HEK293 (cell line): ENCODE measurements around the gene CYP17A1.

Source experiments
- CTCF ChIA-PET: fragments of 350-600 bp; formaldehyde crosslinking; extraction: SDS; loops from one replicate; lab custom pipeline; 2021; ENCODE audit warnings: antibody characterized with exemption; lab: Yijun Ruan, JAX
- POLR2A ChIA-PET: fragments of 300-600 bp; formaldehyde crosslinking; extraction: SDS; loops from one replicate; lab custom pipeline; 2020; ENCODE audit warnings: antibody characterized with exemption, inconsistent platforms; lab: Yijun Ruan, JAX
- H3K27ac ChIP-seq: fragments of 200-500 bp; sonication (Bioruptor generic); 2 replicates; pipeline ENCODE4 v1.5.1; 2014; ENCODE audit warnings: low read depth, low read length, control low read depth, inconsistent platforms; ENCODE audit errors: extremely low read depth
- H3K36me3 ChIP-seq, 2 experiments: fragments of 200-500 bp in 1 of 2; sonication (Bioruptor generic) in 1 of 2; 1 replicate in 1 of 2; 2 replicates in 1 of 2; pipeline ENCODE4 v1.5.1; 2014 to 2017; ENCODE audit warnings: inconsistent platforms in 2 of 2, low read length in 2 of 2; ENCODE audit not compliant: control insufficient read depth in 2 of 2, insufficient read depth in 1 of 2
- H3K4me1 ChIP-seq: fragments of 200-500 bp; sonication (Bioruptor generic); 2 replicates; pipeline ENCODE4 v1.5.1; 2014; ENCODE audit warnings: mild to moderate bottlenecking, low read length, inconsistent platforms; ENCODE audit not compliant: control insufficient read depth, insufficient read depth
- H3K4me3 ChIP-seq: 2 replicates; pipeline ENCODE4 v1.5.1; 2011; ENCODE audit warnings: low read depth, mild to moderate bottlenecking, control low read depth, low read length, moderate library complexity
- H3K9me3 ChIP-seq: fragments of 200-500 bp; sonication (Bioruptor generic); 2 replicates; pipeline ENCODE4 v1.5.1; 2014; ENCODE audit warnings: low read depth, low read length, inconsistent platforms; ENCODE audit not compliant: control insufficient read depth, insufficient read depth
- GLI4 ChIP-seq: fragments of 450-650 bp; formaldehyde crosslinking; IDR thresholded peaks from 2 replicates; pipeline ENCODE4 v1.5.1; 2016; ENCODE audit warnings: missing biosample characterization, missing genetic modification characterization
- GLIS2 ChIP-seq: fragments of 450-650 bp; formaldehyde crosslinking; IDR thresholded peaks from 2 replicates; pipeline ENCODE4 v1.5.1; 2016; ENCODE audit warnings: missing biosample characterization, missing genetic modification characterization
- SCRT2 ChIP-seq: fragments of 450-650 bp; formaldehyde crosslinking; IDR thresholded peaks from 2 replicates; pipeline ENCODE4 v1.5.1; 2016; ENCODE audit warnings: missing biosample characterization, missing genetic modification characterization
- TRIM28 ChIP-seq: IDR thresholded peaks from 2 replicates; pipeline ENCODE4 v1.6.1; 2011; ENCODE audit warnings: low read length, control low read depth, borderline replicate concordance
- ZBTB21 ChIP-seq: fragments of 450-650 bp; formaldehyde crosslinking; IDR thresholded peaks from 2 replicates; pipeline ENCODE4 v1.5.1; 2017; ENCODE audit warnings: missing biosample characterization, missing genetic modification characterization
- ZFP3 ChIP-seq: fragments of 450-650 bp; formaldehyde crosslinking; IDR thresholded peaks from 2 replicates; pipeline ENCODE4 v1.5.1; 2016; ENCODE audit warnings: low read depth, missing biosample characterization, missing genetic modification characterization
- ZIC2 ChIP-seq: fragments of 450-650 bp; formaldehyde crosslinking; IDR thresholded peaks from 2 replicates; pipeline ENCODE4 v1.5.1; 2016; ENCODE audit warnings: missing biosample characterization, missing genetic modification characterization
- ZNF10 ChIP-seq: fragments of 450-650 bp; formaldehyde crosslinking; IDR thresholded peaks from 2 replicates; pipeline ENCODE4 v1.5.1; 2017; ENCODE audit warnings: missing biosample characterization, missing genetic modification characterization
- ZNF157 ChIP-seq: fragments of 450-650 bp; formaldehyde crosslinking; IDR thresholded peaks from 2 replicates; pipeline ENCODE4 v1.5.1; 2016; ENCODE audit warnings: missing biosample characterization, missing genetic modification characterization
- ZNF311 ChIP-seq: fragments of 450-650 bp; formaldehyde crosslinking; IDR thresholded peaks from 2 replicates; pipeline ENCODE4 v1.5.1; 2017; ENCODE audit warnings: missing biosample characterization, missing genetic modification characterization, borderline replicate concordance
- ZNF423 ChIP-seq: fragments of 450-650 bp; formaldehyde crosslinking; IDR thresholded peaks from 2 replicates; pipeline ENCODE4 v1.5.1; 2016; ENCODE audit warnings: missing biosample characterization, missing genetic modification characterization
- ZNF521 ChIP-seq: fragments of 450-650 bp; formaldehyde crosslinking; IDR thresholded peaks from 2 replicates; pipeline ENCODE4 v1.5.1; 2017; ENCODE audit warnings: missing biosample characterization, mild to moderate bottlenecking, missing genetic modification characterization
- ZNF529 ChIP-seq: fragments of 450-650 bp; formaldehyde crosslinking; IDR thresholded peaks from 2 replicates; pipeline ENCODE4 v1.5.1; 2017; ENCODE audit warnings: missing genetic modification characterization, missing biosample characterization; ENCODE audit not compliant: insufficient replicate concordance
- ZNF600 ChIP-seq: fragments of 450-650 bp; formaldehyde crosslinking; IDR thresholded peaks from 2 replicates; pipeline ENCODE4 v1.5.1; 2016; ENCODE audit warnings: missing biosample characterization, missing genetic modification characterization
- TF ChIP-seq, protein P1 (sequence below): sonication (generic); formaldehyde crosslinking; IDR thresholded peaks from 2 replicates; pipeline ENCODE4 v1.8.1; 2022; ENCODE audit warnings: mild to moderate bottlenecking, moderate library complexity, missing genetic modification reagents
- TF ChIP-seq, protein P2 (sequence below): fragments of 450-650 bp; formaldehyde crosslinking; conservative IDR thresholded peaks from 2 replicates; pipeline ENCODE4 v1.5.1; 2016; ENCODE audit warnings: low read depth, missing biosample characterization, missing genetic modification characterization
- TF ChIP-seq, protein P3 (sequence below): fragments of 450-650 bp; formaldehyde crosslinking; IDR thresholded peaks from 2 replicates; pipeline ENCODE4 v1.5.1; 2016; ENCODE audit warnings: missing biosample characterization, missing genetic modification characterization, borderline replicate concordance
- TF ChIP-seq, protein P4 (sequence below): fragments of 450-650 bp; formaldehyde crosslinking; IDR thresholded peaks from 2 replicates; pipeline ENCODE4 v1.5.1; 2016; ENCODE audit warnings: missing biosample characterization, missing genetic modification characterization

The CYP17A1 gene

DNA sequence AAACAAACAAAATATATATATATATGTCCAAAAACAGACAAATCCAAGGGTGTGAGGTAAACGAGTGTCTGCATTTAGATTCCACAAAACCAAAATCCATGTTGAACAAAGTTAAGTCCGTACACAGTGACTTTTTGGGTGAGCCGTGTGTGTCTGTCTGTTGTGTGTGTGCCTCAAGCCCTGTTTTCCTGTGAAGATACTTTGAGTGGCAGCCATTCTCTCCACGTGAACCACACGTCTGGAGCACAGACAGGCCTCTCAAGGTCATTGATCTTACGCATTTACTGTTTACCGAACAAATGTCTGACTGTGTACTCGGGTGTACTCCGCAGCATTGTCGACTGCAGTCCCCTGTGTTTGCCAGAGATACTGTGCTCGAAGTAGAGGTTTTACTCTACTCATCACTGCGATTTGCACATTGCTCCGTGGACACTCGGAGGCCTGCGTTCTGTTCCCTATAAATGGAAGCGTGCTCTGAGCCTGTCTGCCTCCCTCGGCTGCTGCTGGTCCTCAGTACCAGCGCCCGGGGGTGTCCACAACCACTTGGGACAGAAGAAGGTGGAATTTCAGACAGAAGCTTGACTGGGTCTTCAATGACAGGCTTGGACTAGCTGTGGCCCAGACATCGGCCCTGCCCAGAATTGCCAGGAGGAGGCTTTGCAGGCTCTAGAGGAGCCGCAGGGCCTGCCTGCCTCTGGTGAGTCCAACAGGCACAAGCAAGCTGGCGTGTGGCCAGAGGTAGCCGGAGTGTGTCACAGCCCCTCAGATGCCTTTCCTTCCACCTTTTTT is 22.1 kb downstream of the CYP17A1 start:
- Histone ChIP-seq H3K4me1 (peaks cover 11% of the 10 kb centered on the region), H3K27ac (no peak overlapping the region), H3K36me3 (peaks cover 4 to 38% of the 10 kb centered on the region in 2 experiments; a peak in 2 of 3 replicates), H3K9me3 (no peaks in the 10 kb centered on the region), H3K4me3 (no peak overlapping the region)
- ChIA-PET CTCF (interaction anchor here (0.6 kb wide), 1 partner anchor 65 kb away, joined by 3 read pairs; no protein-coding TSS in a partner anchor), POLR2A (no interaction called here)
- TF ChIP-seq ZNF521 (tag by site-specific recombination) (no peak), ZNF600 (peak; percentile 3; the same call in 1 of the 2 replicates)

DNA sequence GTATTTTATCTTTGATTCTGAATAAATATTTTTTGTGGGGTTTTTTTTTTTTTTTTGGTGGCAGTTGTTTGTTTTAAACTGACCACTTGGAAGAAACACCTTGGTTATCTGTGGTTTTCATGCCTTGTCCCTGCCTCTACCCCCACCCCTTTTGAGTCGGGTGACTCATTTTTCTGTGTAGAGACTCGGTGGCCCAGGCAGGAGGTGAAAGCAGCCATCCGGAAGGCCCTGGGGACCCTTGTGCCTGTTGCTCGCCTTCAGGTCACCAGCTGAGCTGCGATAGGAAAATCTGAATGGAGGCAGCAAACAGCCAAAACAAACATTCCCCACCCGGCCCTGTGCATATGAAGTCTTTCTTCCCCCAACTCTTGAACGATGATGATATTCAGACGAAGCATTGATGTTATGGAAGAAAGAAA is 22.8 kb downstream of the CYP17A1 start:
- CTCF ChIA-PET: no interaction called here
- no peak for TF ChIP-seq ZNF529 (tag by site-specific recombination)
- TF ChIP-seq SCRT2 (tag by site-specific recombination): peak; percentile 59
- no peak for TF ChIP-seq ZNF423 (tag by site-specific recombination)
- TF ChIP-seq, protein P1, sequence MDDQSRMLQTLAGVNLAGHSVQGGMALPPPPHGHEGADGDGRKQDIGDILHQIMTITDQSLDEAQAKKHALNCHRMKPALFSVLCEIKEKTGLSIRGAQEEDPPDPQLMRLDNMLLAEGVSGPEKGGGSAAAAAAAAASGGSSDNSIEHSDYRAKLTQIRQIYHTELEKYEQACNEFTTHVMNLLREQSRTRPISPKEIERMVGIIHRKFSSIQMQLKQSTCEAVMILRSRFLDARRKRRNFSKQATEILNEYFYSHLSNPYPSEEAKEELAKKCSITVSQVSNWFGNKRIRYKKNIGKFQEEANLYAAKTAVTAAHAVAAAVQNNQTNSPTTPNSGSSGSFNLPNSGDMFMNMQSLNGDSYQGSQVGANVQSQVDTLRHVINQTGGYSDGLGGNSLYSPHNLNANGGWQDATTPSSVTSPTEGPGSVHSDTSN: no peak
- no peak for TF ChIP-seq GLIS2 (tag by site-specific recombination)
- TF ChIP-seq, protein P2, sequence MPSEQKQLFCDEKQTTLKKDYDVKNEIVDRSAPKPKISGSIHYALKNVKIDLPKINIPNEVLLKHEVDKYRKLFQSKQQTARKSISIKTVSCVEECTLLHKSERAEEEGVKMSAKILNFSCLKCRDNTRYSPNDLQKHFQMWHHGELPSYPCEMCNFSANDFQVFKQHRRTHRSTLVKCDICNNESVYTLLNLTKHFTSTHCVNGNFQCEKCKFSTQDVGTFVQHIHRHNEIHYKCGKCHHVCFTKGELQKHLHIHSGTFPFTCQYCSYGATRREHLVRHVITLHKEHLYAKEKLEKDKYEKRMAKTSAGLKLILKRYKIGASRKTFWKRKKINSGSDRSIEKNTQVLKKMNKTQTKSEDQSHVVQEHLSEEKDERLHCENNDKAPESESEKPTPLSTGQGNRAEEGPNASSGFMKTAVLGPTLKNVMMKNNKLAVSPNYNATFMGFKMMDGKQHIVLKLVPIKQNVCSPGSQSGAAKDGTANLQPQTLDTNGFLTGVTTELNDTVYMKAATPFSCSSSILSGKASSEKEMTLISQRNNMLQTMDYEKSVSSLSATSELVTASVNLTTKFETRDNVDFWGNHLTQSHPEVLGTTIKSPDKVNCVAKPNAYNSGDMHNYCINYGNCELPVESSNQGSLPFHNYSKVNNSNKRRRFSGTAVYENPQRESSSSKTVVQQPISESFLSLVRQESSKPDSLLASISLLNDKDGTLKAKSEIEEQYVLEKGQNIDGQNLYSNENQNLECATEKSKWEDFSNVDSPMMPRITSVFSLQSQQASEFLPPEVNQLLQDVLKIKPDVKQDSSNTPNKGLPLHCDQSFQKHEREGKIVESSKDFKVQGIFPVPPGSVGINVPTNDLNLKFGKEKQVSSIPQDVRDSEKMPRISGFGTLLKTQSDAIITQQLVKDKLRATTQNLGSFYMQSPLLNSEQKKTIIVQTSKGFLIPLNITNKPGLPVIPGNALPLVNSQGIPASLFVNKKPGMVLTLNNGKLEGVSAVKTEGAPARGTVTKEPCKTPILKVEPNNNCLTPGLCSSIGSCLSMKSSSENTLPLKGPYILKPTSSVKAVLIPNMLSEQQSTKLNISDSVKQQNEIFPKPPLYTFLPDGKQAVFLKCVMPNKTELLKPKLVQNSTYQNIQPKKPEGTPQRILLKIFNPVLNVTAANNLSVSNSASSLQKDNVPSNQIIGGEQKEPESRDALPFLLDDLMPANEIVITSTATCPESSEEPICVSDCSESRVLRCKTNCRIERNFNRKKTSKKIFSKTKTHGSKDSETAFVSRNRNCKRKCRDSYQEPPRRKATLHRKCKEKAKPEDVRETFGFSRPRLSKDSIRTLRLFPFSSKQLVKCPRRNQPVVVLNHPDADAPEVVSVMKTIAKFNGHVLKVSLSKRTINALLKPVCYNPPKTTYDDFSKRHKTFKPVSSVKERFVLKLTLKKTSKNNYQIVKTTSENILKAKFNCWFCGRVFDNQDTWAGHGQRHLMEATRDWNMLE (tag by site-specific recombination): no peak
- 0 out of 2 replicates have a peak, but pooled peaks have one; percentile 26 for TF ChIP-seq TRIM28
- TF ChIP-seq, protein P3, sequence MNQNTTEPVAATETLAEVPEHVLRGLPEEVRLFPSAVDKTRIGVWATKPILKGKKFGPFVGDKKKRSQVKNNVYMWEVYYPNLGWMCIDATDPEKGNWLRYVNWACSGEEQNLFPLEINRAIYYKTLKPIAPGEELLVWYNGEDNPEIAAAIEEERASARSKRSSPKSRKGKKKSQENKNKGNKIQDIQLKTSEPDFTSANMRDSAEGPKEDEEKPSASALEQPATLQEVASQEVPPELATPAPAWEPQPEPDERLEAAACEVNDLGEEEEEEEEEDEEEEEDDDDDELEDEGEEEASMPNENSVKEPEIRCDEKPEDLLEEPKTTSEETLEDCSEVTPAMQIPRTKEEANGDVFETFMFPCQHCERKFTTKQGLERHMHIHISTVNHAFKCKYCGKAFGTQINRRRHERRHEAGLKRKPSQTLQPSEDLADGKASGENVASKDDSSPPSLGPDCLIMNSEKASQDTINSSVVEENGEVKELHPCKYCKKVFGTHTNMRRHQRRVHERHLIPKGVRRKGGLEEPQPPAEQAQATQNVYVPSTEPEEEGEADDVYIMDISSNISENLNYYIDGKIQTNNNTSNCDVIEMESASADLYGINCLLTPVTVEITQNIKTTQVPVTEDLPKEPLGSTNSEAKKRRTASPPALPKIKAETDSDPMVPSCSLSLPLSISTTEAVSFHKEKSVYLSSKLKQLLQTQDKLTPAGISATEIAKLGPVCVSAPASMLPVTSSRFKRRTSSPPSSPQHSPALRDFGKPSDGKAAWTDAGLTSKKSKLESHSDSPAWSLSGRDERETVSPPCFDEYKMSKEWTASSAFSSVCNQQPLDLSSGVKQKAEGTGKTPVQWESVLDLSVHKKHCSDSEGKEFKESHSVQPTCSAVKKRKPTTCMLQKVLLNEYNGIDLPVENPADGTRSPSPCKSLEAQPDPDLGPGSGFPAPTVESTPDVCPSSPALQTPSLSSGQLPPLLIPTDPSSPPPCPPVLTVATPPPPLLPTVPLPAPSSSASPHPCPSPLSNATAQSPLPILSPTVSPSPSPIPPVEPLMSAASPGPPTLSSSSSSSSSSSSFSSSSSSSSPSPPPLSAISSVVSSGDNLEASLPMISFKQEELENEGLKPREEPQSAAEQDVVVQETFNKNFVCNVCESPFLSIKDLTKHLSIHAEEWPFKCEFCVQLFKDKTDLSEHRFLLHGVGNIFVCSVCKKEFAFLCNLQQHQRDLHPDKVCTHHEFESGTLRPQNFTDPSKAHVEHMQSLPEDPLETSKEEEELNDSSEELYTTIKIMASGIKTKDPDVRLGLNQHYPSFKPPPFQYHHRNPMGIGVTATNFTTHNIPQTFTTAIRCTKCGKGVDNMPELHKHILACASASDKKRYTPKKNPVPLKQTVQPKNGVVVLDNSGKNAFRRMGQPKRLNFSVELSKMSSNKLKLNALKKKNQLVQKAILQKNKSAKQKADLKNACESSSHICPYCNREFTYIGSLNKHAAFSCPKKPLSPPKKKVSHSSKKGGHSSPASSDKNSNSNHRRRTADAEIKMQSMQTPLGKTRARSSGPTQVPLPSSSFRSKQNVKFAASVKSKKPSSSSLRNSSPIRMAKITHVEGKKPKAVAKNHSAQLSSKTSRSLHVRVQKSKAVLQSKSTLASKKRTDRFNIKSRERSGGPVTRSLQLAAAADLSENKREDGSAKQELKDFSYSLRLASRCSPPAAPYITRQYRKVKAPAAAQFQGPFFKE (tag by site-specific recombination): no peak
- no peak for TF ChIP-seq GLI4
- no peak for TF ChIP-seq ZNF311 (tag by site-specific recombination)
- TF ChIP-seq, protein P4, sequence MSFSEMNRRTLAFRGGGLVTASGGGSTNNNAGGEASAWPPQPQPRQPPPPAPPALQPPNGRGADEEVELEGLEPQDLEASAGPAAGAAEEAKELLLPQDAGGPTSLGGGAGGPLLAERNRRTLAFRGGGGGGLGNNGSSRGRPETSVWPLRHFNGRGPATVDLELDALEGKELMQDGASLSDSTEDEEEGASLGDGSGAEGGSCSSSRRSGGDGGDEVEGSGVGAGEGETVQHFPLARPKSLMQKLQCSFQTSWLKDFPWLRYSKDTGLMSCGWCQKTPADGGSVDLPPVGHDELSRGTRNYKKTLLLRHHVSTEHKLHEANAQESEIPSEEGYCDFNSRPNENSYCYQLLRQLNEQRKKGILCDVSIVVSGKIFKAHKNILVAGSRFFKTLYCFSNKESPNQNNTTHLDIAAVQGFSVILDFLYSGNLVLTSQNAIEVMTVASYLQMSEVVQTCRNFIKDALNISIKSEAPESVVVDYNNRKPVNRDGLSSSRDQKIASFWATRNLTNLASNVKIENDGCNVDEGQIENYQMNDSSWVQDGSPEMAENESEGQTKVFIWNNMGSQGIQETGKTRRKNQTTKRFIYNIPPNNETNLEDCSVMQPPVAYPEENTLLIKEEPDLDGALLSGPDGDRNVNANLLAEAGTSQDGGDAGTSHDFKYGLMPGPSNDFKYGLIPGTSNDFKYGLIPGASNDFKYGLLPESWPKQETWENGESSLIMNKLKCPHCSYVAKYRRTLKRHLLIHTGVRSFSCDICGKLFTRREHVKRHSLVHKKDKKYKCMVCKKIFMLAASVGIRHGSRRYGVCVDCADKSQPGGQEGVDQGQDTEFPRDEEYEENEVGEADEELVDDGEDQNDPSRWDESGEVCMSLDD (tag by site-specific recombination): no peak
- no peak for TF ChIP-seq ZNF10 (tag by site-specific recombination)
- peak; percentile 65 for TF ChIP-seq ZIC2
- no peak for TF ChIP-seq ZFP3 (tag by site-specific recombination)
- TF ChIP-seq ZBTB21: no peak
- TF ChIP-seq ZNF600: 0 out of 2 replicates have a peak, but pooled peaks have one; percentile 36
- no peak for TF ChIP-seq ZNF157 (tag by site-specific recombination)

More for the DNA sequence above, 22.8 kb downstream of the CYP17A1 start:
- Histone ChIP-seq H3K9me3 (no peaks in the 10 kb centered on the region), H3K36me3 (peaks cover 4 to 43% of the 10 kb centered on the region in 2 experiments; a peak in 2 of 3 replicates), H3K4me1 (peaks cover 11% of the 10 kb centered on the region), H3K27ac (no peak overlapping the region), H3K4me3 (no peak overlapping the region)
- POLR2A ChIA-PET: interaction anchor here (0.8 kb wide), 1 partner anchor 16 kb away, joined by 3 read pairs; no protein-coding TSS in a partner anchor
